ENCODE data around the gene NT5C1B. TPM values are rescaled to one million over a fixed set of nuclear protein-coding genes. Genes with fewer than 3 reads are reported as not detected.
A peak's percentile ranks its signal among the peaks of the same experiment; 100 is the strongest.

The NT5C1B gene
- total and polyA plus RNA-seq, 4 experiments from 2014 or later = 0.45 to 0.47 TPM; not detected in 2

DNA sequence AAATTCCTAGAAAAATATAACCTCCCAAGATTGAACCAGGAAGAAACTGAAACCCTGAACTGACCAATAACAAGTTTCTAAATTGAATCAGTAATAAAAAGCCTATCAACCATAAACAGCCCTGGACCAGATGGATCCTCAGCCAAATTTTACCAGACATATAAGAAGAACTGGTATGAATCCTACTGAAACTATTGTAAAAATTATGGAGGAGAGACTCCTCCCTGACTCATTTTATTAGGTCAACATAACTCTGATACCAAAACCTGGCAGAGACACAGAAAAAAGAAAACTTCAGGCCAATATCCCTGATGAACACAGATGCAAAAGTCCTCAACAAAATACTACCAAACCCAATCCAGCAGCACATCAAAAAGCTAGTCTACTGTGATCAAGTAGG, 11.3 kb downstream of the NT5C1B start:
- peaks cover 3 to 37% (median 18%) of the 10 kb centered on the region in 8 donors for H3K9me3 Mint-ChIP-seq
- CTCF ChIA-PET (ENCODE audit: partially characterized antibody) = no interaction called here

DNA sequence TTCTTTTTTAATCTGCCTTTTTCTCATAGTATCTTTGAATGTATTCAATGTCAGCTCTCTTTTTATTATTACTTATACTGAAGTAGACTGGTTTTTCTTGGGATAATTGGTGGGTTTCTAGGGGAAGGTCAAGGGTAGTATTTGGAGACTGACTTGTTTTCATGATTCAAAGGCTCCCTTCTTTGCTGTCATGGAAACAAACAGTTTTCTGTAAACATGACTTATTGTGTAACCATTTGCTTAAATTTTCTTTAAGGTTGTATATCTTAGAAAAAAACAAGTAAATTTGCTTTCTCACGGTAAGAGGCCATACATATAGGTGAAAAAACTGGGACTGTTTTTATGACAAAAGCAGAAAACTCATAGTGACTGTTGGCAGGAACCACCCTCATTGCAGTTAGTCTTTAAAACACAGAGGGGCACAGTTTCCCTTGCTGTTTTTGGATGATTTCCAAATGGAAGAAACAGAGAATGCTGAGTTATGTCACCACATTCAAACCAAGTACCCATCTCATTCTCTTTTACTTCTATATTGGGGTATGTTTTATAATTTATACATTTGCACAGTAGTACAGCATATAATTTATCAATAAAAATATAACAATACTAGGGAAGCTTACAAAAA, 23.1 kb downstream of the NT5C1B start:
- DNase-seq = no peak
- peaks cover 4% of the 10 kb centered on the region for H3K36me3 ChIP-seq (ENCODE audit: insufficient read depth, low read length)
- H3K27ac Mint-ChIP-seq = no peak overlapping the region
- POLR2A ChIA-PET (ENCODE audit: partially characterized antibody) = no interaction called here
- no peak overlapping the region for H3K4me3 Mint-ChIP-seq
- no peak overlapping the region for H3K4me3 ChIP-seq (ENCODE audit: low read length in 2 of 2)
- peaks cover 3% of the 10 kb centered on the region for H3K4me1 ChIP-seq (ENCODE audit: insufficient read depth, low read length)
- no peak overlapping the region for H3K27ac ChIP-seq (ENCODE audit: low read depth, low read length)
- no peaks in the 10 kb centered on the region for H3K9me3 ChIP-seq (ENCODE audit: control insufficient read depth in 1 of 2, low read length in 2 of 2)
- H3K36me3 Mint-ChIP-seq = peaks cover 49 to 72% of the 10 kb centered on the region in 2 donors
- no peaks in the 10 kb centered on the region for H3K27me3 ChIP-seq (ENCODE audit: insufficient read depth, low read length)
- peaks cover 0 to 6% (median 3%) of the 10 kb centered on the region in 8 donors for H3K9me3 Mint-ChIP-seq
- H3K4me1 Mint-ChIP-seq = peaks cover 2 to 11% (median 8%) of the 10 kb centered on the region in 4 donors
- CTCF ChIA-PET (ENCODE audit: partially characterized antibody) = interaction anchor here (1.3 kb wide), 1 partner anchor 10 kb away, joined by 3 read pairs; no protein-coding TSS in a partner anchor
- no peaks in the 10 kb centered on the region for H3K27me3 Mint-ChIP-seq
- intact Hi-C loops (cut with micrococcal nuclease) = no loop called here

More for the DNA sequence above, 11.3 kb downstream of the NT5C1B start:
- no peaks in the 10 kb centered on the region for H3K27me3 Mint-ChIP-seq
- no peak overlapping the region for H3K4me3 Mint-ChIP-seq
- POLR2A ChIA-PET (ENCODE audit: partially characterized antibody) = no interaction called here
- H3K36me3 Mint-ChIP-seq = peaks cover 18 to 44% of the 10 kb centered on the region in 2 donors
- H3K9me3 ChIP-seq (ENCODE audit: control insufficient read depth in 1 of 2, low read length in 2 of 2) = no peaks in the 10 kb centered on the region
- H3K36me3 ChIP-seq (ENCODE audit: insufficient read depth, low read length) = no peaks in the 10 kb centered on the region
- no peaks in the 10 kb centered on the region for H3K27me3 ChIP-seq (ENCODE audit: insufficient read depth, low read length)
- no peak overlapping the region for H3K4me3 ChIP-seq (ENCODE audit: low read length in 2 of 2)
- DNase-seq = no peak
- H3K27ac Mint-ChIP-seq = no peak overlapping the region
- H3K27ac ChIP-seq (ENCODE audit: low read depth, low read length) = no peak overlapping the region
- H3K4me1 Mint-ChIP-seq = no peaks in the 10 kb centered on the region
- intact Hi-C loops (cut with micrococcal nuclease) = no loop called here
- H3K4me1 ChIP-seq (ENCODE audit: insufficient read depth, low read length) = no peaks in the 10 kb centered on the region

DNA sequence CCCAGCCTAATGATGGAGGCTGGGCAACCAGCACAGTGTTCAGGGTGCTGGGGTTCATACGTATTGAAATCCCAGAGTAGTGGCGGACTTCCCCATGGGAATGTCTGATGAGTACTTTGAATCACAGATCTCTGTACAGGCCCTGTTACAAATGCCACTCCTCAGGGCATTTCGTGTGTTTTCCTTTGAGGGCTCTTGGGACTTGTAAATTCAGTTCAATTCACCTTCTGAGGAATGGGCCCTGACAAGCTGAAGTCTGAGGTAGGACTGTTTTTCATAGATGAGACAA, 28.6 kb downstream of the NT5C1B start:
- Histone ChIP-seq H3K4me3 (ENCODE audit: low read length in 2 of 2) (peak overlapping the region; percentile 7 to 67), H3K27ac (ENCODE audit: low read depth, low read length) (peak overlapping the region; percentile 92), H3K27me3 (ENCODE audit: insufficient read depth, low read length) (no peaks in the 10 kb centered on the region), H3K9me3 (ENCODE audit: control insufficient read depth in 1 of 2, low read length in 2 of 2) (no peaks in the 10 kb centered on the region), H3K36me3 (ENCODE audit: insufficient read depth, low read length) (peaks cover 4% of the 10 kb centered on the region), H3K4me1 (ENCODE audit: insufficient read depth, low read length) (peaks cover 29% of the 10 kb centered on the region)
- Mint-ChIP-seq H3K36me3 (peaks cover 30 to 38% of the 10 kb centered on the region in 2 donors), H3K4me1 (peaks cover 24 to 46% (median 34%) of the 10 kb centered on the region in 4 donors), H3K27ac (peak overlapping the region; percentile 95 to 97 (median 97)), H3K4me3 (peak overlapping the region; percentile 89 to 98 (median 93)), H3K27me3 (no peaks in the 10 kb centered on the region), H3K9me3 (peaks cover 0 to 6% (median 2%) of the 10 kb centered on the region in 8 donors)
- DNase-seq = no peak
- ChIA-PET CTCF (ENCODE audit: partially characterized antibody) (interaction anchor here (0.7 to 3.9 kb wide), 4 partner anchors 9 to 1339 kb away, joined by 3 to 21 read pairs (median 4); no protein-coding TSS in a partner anchor), POLR2A (ENCODE audit: partially characterized antibody) (interaction anchor here (0.7 to 2.8 kb wide), 11 partner anchors 9 to 1886 kb away, joined by 3 to 27 read pairs (median 5); partner anchors contain the start of genes LAPTM4A, RHOB and TTC32)
- intact Hi-C loops (cut with micrococcal nuclease) = loop anchor here (1.0 kb wide), 7 partner anchors 40 to 1491 kb away; partner anchors contain the start of genes GEN1, LAPTM4A and TTC32

DNA sequence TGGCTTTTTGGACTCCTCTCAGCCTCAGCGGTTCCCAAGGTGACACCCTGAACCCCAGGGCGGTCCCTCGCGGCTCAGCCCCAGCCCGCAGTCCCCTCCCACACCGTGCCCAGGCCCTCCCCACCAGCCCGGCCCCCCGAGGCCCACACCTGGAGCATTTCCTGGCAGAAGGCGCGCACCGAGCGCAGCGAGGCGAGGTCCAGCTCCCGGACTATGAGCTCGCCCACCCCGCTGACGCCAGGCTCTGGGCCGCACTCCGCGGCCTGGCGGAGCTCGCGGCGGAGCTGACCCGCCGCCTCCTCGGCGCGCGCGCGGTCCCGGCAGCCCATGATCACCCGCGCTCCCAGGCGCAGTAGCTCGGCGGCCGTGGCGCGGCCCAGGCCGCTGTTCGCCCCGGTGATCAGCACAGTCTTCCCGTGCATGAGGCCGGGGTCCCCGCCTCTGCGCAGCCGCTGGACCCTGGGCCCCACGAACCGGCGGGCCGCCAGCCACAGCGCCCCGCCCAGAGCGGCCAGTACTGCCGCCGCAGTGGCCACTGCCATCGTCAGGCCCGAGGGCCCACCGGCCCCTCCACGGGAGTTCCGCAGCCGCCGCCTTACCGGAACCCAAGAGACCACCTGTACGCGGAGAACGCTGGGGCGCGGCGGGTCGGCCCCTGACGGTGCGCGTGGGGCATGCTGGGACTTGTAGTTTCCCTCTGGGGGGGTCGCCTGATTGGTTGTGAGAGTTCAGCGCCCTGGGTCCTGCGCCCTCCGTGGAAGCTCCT, 29.2 kb downstream of the NT5C1B start, which contains the start of gene RDH14:
RDH14 (minus strand) TSS at position 623 of the 766 bp plus-strand sequence; CDS start at position 542, 81 bp downstream.
- Mint-ChIP-seq H3K36me3 (peaks cover 30 to 40% of the 10 kb centered on the region in 2 donors), H3K4me1 (peaks cover 24 to 48% (median 34%) of the 10 kb centered on the region in 4 donors), H3K9me3 (peaks cover 0 to 6% (median 2%) of the 10 kb centered on the region in 8 donors), H3K27me3 (no peaks in the 10 kb centered on the region), H3K27ac (peak within 1 kb of the TSS; percentile 95 to 98 (median 97)), H3K4me3 (peak within 1 kb of the TSS; percentile 90 to 98 (median 94))
- Histone ChIP-seq H3K27ac (ENCODE audit: low read depth, low read length) (peak within 1 kb of the TSS; percentile 92), H3K36me3 (ENCODE audit: insufficient read depth, low read length) (peaks cover 4% of the 10 kb centered on the region), H3K9me3 (ENCODE audit: control insufficient read depth in 1 of 2, low read length in 2 of 2) (no peaks in the 10 kb centered on the region), H3K4me1 (ENCODE audit: insufficient read depth, low read length) (peaks cover 29% of the 10 kb centered on the region), H3K27me3 (ENCODE audit: insufficient read depth, low read length) (no peaks in the 10 kb centered on the region), H3K4me3 (ENCODE audit: low read length in 2 of 2) (peak within 1 kb of the TSS; percentile 11 to 67)
- DNase-seq = peak; percentile 90 to 94 (median 91)
- CTCF ChIA-PET (ENCODE audit: partially characterized antibody) = interaction anchor here (0.7 to 3.9 kb wide), 7 partner anchors 8 to 1340 kb away, joined by 3 to 21 read pairs (median 3); no protein-coding TSS in a partner anchor
- POLR2A ChIA-PET (ENCODE audit: partially characterized antibody) = interaction anchor here (0.7 to 2.8 kb wide), 12 partner anchors 8 to 1887 kb away, joined by 3 to 27 read pairs (median 5); partner anchors contain the start of genes LAPTM4A, RHOB and TTC32
- intact Hi-C loops (cut with micrococcal nuclease) = loop anchor here (1.0 kb wide), 7 partner anchors 40 to 1491 kb away; partner anchors contain the start of genes GEN1, LAPTM4A and TTC32

DNA sequence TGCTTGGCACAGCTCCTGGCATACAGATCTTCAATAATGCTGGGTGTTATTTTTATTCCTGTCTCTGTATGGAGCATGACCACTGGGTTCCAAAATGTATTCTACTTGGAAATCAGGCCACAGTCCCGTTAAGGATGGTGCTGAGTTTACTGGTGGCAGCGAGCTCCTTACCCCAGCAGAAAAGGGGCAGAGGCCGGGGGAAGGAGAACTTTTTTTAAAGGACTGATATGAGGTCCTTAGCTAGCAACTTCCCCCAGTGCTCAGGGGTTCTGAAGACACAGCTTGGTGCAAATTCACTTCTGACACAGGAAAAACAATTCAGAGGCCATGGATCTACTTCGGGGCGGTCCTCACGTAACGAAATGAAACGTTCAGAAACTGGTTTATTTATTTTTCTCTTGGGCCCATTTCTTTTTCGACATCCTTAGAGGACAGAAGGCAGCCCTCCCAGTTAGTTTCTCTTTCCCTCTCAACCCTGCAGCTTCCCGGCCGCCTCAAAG, 29.8 kb downstream of the NT5C1B start:
- ChIA-PET CTCF (ENCODE audit: partially characterized antibody) (interaction anchor here (0.7 to 3.9 kb wide), 5 partner anchors 11 to 1341 kb away, joined by 3 to 21 read pairs (median 3); no protein-coding TSS in a partner anchor), POLR2A (ENCODE audit: partially characterized antibody) (interaction anchor here (1.3 to 2.8 kb wide), 10 partner anchors 8 to 1888 kb away, joined by 4 to 27 read pairs (median 6); partner anchors contain the start of genes LAPTM4A, RHOB and TTC32)
- Histone ChIP-seq H3K27me3 (ENCODE audit: insufficient read depth, low read length) (no peaks in the 10 kb centered on the region), H3K36me3 (ENCODE audit: insufficient read depth, low read length) (peaks cover 4% of the 10 kb centered on the region), H3K4me3 (ENCODE audit: low read length in 2 of 2) (peak overlapping the region; percentile 11 to 67), H3K27ac (ENCODE audit: low read depth, low read length) (peak overlapping the region; percentile 92), H3K9me3 (ENCODE audit: control insufficient read depth in 1 of 2, low read length in 2 of 2) (no peaks in the 10 kb centered on the region), H3K4me1 (ENCODE audit: insufficient read depth, low read length) (peaks cover 29% of the 10 kb centered on the region)
- Mint-ChIP-seq H3K27ac (peak overlapping the region; percentile 95 to 98 (median 97)), H3K9me3 (peaks cover 0 to 4% (median 0%) of the 10 kb centered on the region in 8 donors), H3K27me3 (no peaks in the 10 kb centered on the region), H3K4me1 (peaks cover 26 to 52% (median 35%) of the 10 kb centered on the region in 4 donors), H3K36me3 (peaks cover 29 to 38% of the 10 kb centered on the region in 2 donors), H3K4me3 (peak overlapping the region; percentile 90 to 96 (median 94))
- DNase-seq = peak in 1 of 5 donors; percentile 41
- intact Hi-C loops (cut with micrococcal nuclease) = loop anchor here (1.0 kb wide), 7 partner anchors 39 to 1492 kb away; partner anchors contain the start of genes GEN1, LAPTM4A and TTC32

DNA sequence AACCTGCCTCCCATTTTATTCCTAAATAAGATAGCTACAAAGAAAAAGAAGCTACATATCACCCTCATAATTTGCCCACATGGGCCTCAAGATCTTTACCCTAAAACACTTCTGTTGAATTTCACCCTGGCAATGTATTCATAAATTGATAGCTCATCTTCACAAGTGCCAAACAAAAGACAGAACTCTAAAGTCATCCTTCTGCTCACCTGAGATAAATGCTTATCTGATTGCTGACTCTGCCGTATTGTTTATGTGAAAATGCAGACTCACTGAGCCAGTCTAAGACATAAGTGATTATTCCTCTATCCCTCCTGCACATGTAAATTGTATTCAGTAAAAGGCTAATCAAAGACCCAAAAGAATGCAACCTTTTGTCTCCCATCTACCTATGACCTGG, 30.9 kb downstream of the NT5C1B start:
- CTCF ChIA-PET (ENCODE audit: partially characterized antibody) = interaction anchor here (0.8 to 3.9 kb wide), 3 partner anchors 12 to 40 kb away, joined by 3 to 21 read pairs (median 4); no protein-coding TSS in a partner anchor
- Histone ChIP-seq H3K27ac (ENCODE audit: low read depth, low read length) (no peak overlapping the region), H3K4me3 (ENCODE audit: low read length in 2 of 2) (no peak overlapping the region), H3K36me3 (ENCODE audit: insufficient read depth, low read length) (no peaks in the 10 kb centered on the region), H3K9me3 (ENCODE audit: control insufficient read depth in 1 of 2, low read length in 2 of 2) (no peaks in the 10 kb centered on the region), H3K4me1 (ENCODE audit: insufficient read depth, low read length) (peaks cover 29% of the 10 kb centered on the region), H3K27me3 (ENCODE audit: insufficient read depth, low read length) (no peaks in the 10 kb centered on the region)
- Mint-ChIP-seq H3K4me1 (peaks cover 29 to 56% (median 40%) of the 10 kb centered on the region in 4 donors), H3K27ac (peak overlapping the region in 6 of 7 donors; percentile 3 to 98 (median 86)), H3K27me3 (no peaks in the 10 kb centered on the region), H3K4me3 (peak overlapping the region in 3 of 8 donors; percentile 3 to 90 (median 10)), H3K9me3 (peaks cover 0 to 3% (median 0%) of the 10 kb centered on the region in 8 donors), H3K36me3 (peaks cover 24 to 36% of the 10 kb centered on the region in 2 donors)
- DNase-seq = no peak
- intact Hi-C loops (cut with micrococcal nuclease) = no loop called here
- POLR2A ChIA-PET (ENCODE audit: partially characterized antibody) = interaction anchor here (0.8 kb wide), 1 partner anchor 1311 kb away, joined by 4 read pairs; no protein-coding TSS in a partner anchor

Data from CD4-positive, alpha-beta memory T cell (primary cell).